ENCODE data around the gene PHAF1. TPM values are rescaled to one million over a fixed set of nuclear protein-coding genes. Genes with fewer than 3 reads are reported as not detected.

PHAF1 gene
- total and polyA plus RNA-seq, 2 of the 13 experiments (the other 11 are each of a cell fraction or from before 2014, with no cell fraction given) = 48.3 to 174 TPM

GRCh38 chr16:67155295-67156142 is 45.8 kb downstream of the PHAF1 start (continued):
- TF ChIP-seq ARID4A (CRISPR knock-in tag; IDR thresholded peaks at IDR 0.05; ENCODE audit: borderline replicate concordance) (peak; percentile 67; the same call in 1 of the 2 replicates), PREB (CRISPR knock-in tag; IDR thresholded peaks at IDR 0.05) (no peak), HHEX (CRISPR knock-in tag; IDR thresholded peaks at IDR 0.05) (no peak), ZNF549 (CRISPR knock-in tag; IDR thresholded peaks at IDR 0.05) (no peak), HIC2 (CRISPR knock-in tag; IDR thresholded peaks at IDR 0.05; ENCODE audit: low read depth) (no peak), ZBED4 (CRISPR knock-in tag; IDR thresholded peaks at IDR 0.05; ENCODE audit: borderline replicate concordance) (peak; percentile 47; the same call in 1 of the 2 replicates), AGO2 (optimal IDR thresholded peaks at IDR 0.05; ENCODE audit: low read depth, low read length) (peak; percentile 26), CSRNP2 (CRISPR knock-in tag; conservative IDR thresholded peaks at IDR 0.05; ENCODE audit: low read depth) (no peak), NR3C1 (CRISPR knock-in tag; IDR thresholded peaks at IDR 0.05) (no peak), FOXP4 (CRISPR knock-in tag; IDR thresholded peaks at IDR 0.05) (no peak; the same call in 1 of the 2 replicates)

Data from HepG2 (cell line).